ENCODE data around the gene RSRC1.

The RSRC1 gene

DNA sequence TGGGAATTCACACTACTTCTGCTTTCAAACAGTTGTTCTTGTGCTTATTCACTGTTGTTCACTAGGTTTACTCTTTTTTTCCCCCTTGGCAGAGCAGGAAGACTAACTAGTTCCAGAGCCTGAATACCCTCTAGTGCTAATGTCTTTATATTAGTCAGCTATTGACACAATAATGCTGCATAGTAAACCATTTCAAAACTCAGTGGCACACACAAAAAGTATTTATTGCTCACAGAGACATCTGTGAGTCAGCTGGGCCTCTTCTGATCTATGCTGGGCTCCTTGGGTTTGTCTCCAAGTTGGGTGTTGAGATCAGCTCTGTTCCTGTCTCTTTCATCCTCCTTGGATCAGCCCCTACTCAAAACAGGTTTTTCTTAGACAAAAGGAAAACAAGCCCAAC is 51.1 kb downstream of the RSRC1 start:
- H3K4me2 ChIP-seq (ENCODE audit: low read length): no peak overlapping the region
- no peak overlapping the region for H3K4me3 ChIP-seq (ENCODE audit: low read depth, low read length)
- no peak overlapping the region for H2AFZ ChIP-seq
- no peaks in the 10 kb centered on the region for H3K36me3 ChIP-seq (ENCODE audit: control insufficient read depth, insufficient read depth, low read length)
- H3K9me3 ChIP-seq (ENCODE audit: control insufficient read depth, low read length): no peaks in the 10 kb centered on the region
- no peaks in the 10 kb centered on the region for H3K4me1 ChIP-seq
- H3K9ac ChIP-seq: no peak overlapping the region
- TF ChIP-seq, protein P1, sequence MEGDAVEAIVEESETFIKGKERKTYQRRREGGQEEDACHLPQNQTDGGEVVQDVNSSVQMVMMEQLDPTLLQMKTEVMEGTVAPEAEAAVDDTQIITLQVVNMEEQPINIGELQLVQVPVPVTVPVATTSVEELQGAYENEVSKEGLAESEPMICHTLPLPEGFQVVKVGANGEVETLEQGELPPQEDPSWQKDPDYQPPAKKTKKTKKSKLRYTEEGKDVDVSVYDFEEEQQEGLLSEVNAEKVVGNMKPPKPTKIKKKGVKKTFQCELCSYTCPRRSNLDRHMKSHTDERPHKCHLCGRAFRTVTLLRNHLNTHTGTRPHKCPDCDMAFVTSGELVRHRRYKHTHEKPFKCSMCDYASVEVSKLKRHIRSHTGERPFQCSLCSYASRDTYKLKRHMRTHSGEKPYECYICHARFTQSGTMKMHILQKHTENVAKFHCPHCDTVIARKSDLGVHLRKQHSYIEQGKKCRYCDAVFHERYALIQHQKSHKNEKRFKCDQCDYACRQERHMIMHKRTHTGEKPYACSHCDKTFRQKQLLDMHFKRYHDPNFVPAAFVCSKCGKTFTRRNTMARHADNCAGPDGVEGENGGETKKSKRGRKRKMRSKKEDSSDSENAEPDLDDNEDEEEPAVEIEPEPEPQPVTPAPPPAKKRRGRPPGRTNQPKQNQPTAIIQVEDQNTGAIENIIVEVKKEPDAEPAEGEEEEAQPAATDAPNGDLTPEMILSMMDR (IDR thresholded peaks at IDR 0.05): no peak
- H3K79me2 ChIP-seq: no peaks in the 10 kb centered on the region
- no peaks in the 10 kb centered on the region for H3K27me3 ChIP-seq (ENCODE audit: control insufficient read depth, insufficient read depth, low read length)
- H3K27ac ChIP-seq: no peak overlapping the region

DNA sequence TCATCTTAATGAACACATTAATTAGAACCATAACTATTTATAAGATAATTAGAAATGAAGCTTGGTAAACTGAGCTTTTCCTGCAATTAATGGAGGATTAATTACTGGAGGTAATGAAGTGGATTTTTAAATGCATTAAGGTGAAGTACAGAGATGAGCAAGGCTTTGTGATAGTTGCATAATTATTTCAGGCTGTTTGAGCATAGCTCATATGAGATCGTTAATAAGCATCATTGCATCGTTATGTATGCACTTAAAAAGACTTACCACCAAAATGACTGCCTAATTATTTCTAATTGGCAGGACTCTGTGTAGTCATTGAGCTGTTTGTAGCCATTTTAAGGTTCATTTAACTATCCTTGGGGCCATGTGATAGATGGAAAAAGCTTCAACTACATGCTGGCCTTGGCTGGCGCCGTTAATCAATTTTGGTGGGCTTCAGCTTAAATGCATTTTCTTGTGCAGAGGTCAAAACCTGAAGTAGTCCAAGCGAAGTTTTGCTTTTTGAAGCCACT is 55.3 kb downstream of the RSRC1 start:
- no peaks in the 10 kb centered on the region for H3K9me3 ChIP-seq (ENCODE audit: control insufficient read depth, low read length)
- no peaks in the 10 kb centered on the region for H3K36me3 ChIP-seq (ENCODE audit: control insufficient read depth, insufficient read depth, low read length)
- no peaks in the 10 kb centered on the region for H3K27me3 ChIP-seq (ENCODE audit: control insufficient read depth, insufficient read depth, low read length)
- H3K4me1 ChIP-seq: no peaks in the 10 kb centered on the region
- TF ChIP-seq, protein P1 (IDR thresholded peaks at IDR 0.05): no peak
- H3K4me3 ChIP-seq (ENCODE audit: low read depth, low read length): no peak overlapping the region
- no peak overlapping the region for H3K27ac ChIP-seq
- no peak overlapping the region for H3K9ac ChIP-seq
- H3K79me2 ChIP-seq: no peaks in the 10 kb centered on the region
- H3K4me2 ChIP-seq (ENCODE audit: low read length): no peak overlapping the region
- no peak overlapping the region for H2AFZ ChIP-seq

DNA sequence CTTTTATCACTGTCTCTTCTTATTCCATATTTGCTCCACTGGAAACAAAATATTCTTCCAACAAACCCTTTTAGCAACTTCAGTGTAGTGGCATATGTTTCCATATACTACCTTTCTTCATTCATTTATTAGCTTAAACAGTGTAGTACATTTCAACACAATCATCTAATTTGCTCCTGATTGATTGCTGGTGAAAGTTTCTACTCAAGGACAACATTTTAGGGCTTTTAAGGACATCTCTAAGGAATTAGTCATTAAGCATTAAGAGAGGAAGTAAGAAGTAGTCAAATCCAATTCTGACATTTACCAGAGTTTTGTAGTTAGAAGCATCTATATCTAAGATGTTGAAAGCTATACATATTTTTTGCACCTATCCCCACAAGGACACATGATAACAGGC is 55.8 kb downstream of the RSRC1 start:
- Histone ChIP-seq H3K4me3 (ENCODE audit: low read depth, low read length) (no peak overlapping the region), H3K36me3 (ENCODE audit: control insufficient read depth, insufficient read depth, low read length) (no peaks in the 10 kb centered on the region), H3K27me3 (ENCODE audit: control insufficient read depth, insufficient read depth, low read length) (no peaks in the 10 kb centered on the region), H3K9ac (no peak overlapping the region), H3K79me2 (no peaks in the 10 kb centered on the region), H3K4me2 (ENCODE audit: low read length) (no peak overlapping the region), H3K27ac (no peak overlapping the region), H3K4me1 (no peaks in the 10 kb centered on the region), H3K9me3 (ENCODE audit: control insufficient read depth, low read length) (no peaks in the 10 kb centered on the region), H2AFZ (no peak overlapping the region)
- TF ChIP-seq, protein P1 (IDR thresholded peaks at IDR 0.05): no peak

DNA sequence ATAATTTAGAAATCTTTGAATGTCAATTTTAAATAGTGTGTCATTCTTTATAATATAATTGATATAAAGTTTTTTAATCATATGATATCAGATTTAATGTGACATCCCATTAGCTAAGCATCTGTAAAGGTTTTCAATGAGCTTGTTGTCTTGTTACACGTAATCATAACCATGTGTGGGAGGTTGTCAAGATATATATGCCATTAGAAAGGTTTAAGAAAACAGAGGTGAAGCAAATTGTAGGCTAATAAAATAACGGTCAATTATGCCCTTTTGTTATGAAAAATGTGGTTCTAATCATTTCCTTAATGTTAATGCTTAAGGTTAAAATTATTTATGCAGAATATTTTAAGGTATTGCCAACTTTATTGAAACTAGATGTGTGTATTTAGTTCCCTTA is 56.3 kb downstream of the RSRC1 start:
- Histone ChIP-seq H3K79me2 (no peaks in the 10 kb centered on the region), H3K27me3 (ENCODE audit: control insufficient read depth, insufficient read depth, low read length) (no peaks in the 10 kb centered on the region), H3K36me3 (ENCODE audit: control insufficient read depth, insufficient read depth, low read length) (no peaks in the 10 kb centered on the region), H3K4me1 (no peaks in the 10 kb centered on the region), H3K27ac (no peak overlapping the region), H3K9ac (no peak overlapping the region), H3K9me3 (ENCODE audit: control insufficient read depth, low read length) (no peaks in the 10 kb centered on the region), H2AFZ (no peak overlapping the region), H3K4me2 (ENCODE audit: low read length) (no peak overlapping the region), H3K4me3 (ENCODE audit: low read depth, low read length) (no peak overlapping the region)
- TF ChIP-seq, protein P1 (IDR thresholded peaks at IDR 0.05): no peak

DNA sequence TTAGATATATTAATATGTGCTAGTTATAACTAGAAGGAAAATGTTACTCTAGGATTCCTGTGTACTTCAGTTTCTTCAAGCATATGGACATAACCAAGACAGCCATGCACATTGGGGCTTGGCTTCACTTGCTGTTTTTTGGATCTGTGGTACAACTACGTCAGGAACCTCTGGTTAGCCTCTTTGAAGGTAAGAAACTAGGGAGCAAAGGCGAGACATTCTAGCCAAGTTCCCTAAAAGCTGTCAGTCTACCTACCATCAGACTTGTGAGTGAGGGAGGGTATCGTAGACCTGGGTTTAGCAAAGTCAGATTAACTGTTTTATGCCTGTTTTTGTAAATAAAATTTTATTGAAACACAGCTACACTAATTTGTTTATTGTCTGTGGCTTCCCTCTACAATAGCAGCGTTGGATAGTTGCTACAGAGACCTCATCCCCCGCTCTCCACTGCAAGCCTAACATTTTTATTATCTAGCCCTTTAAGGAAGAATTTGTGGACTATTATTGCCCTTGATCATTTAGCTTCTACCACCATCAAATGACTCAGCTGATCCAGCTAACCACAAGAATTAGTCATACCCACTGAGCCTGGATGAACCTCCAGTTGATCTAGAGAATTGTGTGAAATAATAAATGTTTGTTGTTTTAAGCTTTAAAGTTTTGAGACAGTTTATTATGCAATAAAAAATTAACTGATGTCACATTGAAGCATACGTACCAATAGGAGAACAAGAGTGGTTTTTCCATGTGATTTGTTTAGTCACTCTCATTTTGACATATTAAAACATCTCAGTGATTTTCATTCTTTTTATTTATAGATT is 58.1 kb downstream of the RSRC1 start:
- Histone ChIP-seq H3K36me3 (ENCODE audit: control insufficient read depth, insufficient read depth, low read length) (no peaks in the 10 kb centered on the region), H3K4me1 (no peaks in the 10 kb centered on the region), H3K27me3 (ENCODE audit: control insufficient read depth, insufficient read depth, low read length) (no peaks in the 10 kb centered on the region), H3K9ac (no peak overlapping the region), H3K79me2 (no peaks in the 10 kb centered on the region), H3K9me3 (ENCODE audit: control insufficient read depth, low read length) (no peaks in the 10 kb centered on the region), H3K27ac (no peak overlapping the region), H3K4me3 (ENCODE audit: low read depth, low read length) (no peak overlapping the region), H2AFZ (no peak overlapping the region), H3K4me2 (ENCODE audit: low read length) (no peak overlapping the region)
- TF ChIP-seq, protein P1 (IDR thresholded peaks at IDR 0.05): no peak

Measured in parathyroid adenoma (tissue), 2 donors.